Activated CD4-positive, alpha-beta T cell treated with anti-CD3 and anti-CD28 coated beads for 36 hours (primary cell): ENCODE results near the gene HSD11B2. TPM values are rescaled to one million over a fixed set of nuclear protein-coding genes. Genes with fewer than 3 reads are reported as not detected.
A peak's percentile ranks its signal among the peaks of the same experiment; 100 is the strongest.

Experiments
- ATAC-seq: fragments of 200-7000 bp; cut with Tn5 transposase; one replicate; pipeline ENCODE4 v1.10.0; 2021; ENCODE audit warnings: mild to moderate bottlenecking, moderate library complexity
- CTCF ChIA-PET: fragments of 350-600 bp; sonication (Branson Sonifier 250); formaldehyde crosslinking; loops from one replicate; lab custom pipeline; 2021; ENCODE audit warnings: antibody characterized with exemption; lab: Charles Lee
- POLR2A ChIA-PET: fragments of 350-600 bp; sonication (Branson Sonifier 250); formaldehyde crosslinking; loops from one replicate; lab custom pipeline; 2021; ENCODE audit warnings: antibody characterized with exemption, inconsistent platforms; lab: Charles Lee
- DNase-seq: peaks from one replicate; pipeline ENCODE4 v3.0.0-alpha.2; 2020
- H3K27ac Mint-ChIP-seq: one replicate; pipeline ENCODE4 v1.8.0; 2021; ENCODE audit warnings: mixed read lengths
- H3K27me3 Mint-ChIP-seq: one replicate; pipeline ENCODE4 v1.8.0; 2021; ENCODE audit warnings: mixed read lengths
- H3K36me3 Mint-ChIP-seq: one replicate; pipeline ENCODE4 v1.8.0; 2021; ENCODE audit warnings: low read depth, mixed read lengths
- H3K4me1 Mint-ChIP-seq: one replicate; pipeline ENCODE4 v1.8.0; 2021; ENCODE audit warnings: mixed read lengths
- H3K4me3 Mint-ChIP-seq: one replicate; pipeline ENCODE4 v1.8.0; 2021; ENCODE audit warnings: mild to moderate bottlenecking, moderate library complexity, mixed read lengths
- H3K9me3 Mint-ChIP-seq: one replicate; pipeline ENCODE4 v1.8.0; 2021; ENCODE audit warnings: low read depth, mixed read lengths
- intact Hi-C, 2 experiments: fragments of 100-400 bp; cut with DNase I in 1 of 2; cut with micrococcal nuclease in 1 of 2; formaldehyde crosslinking; loops; one replicate each; pipeline versions ENCODE4 v1.14.2 to v1.15.1; 2022 to 2024; cut with DNase I, micrococcal nuclease
- total RNA-seq, 2 experiments: library from RNA; stranded (reverse); gene quantifications; one replicate each; pipeline ENCODE4 v1.2.3, GENCODE V29; 2021

Gene HSD11B2
- 1 to 10 TPM; 2.0 to 2.2 TPM for total RNA-seq

- peaks cover 34% of the 10 kb centered on the region for H3K27me3 Mint-ChIP-seq
- no peaks in the 10 kb centered on the region for H3K36me3 Mint-ChIP-seq
- peak; percentile 51 for ATAC-seq
- H3K4me1 Mint-ChIP-seq, result peaks cover 12% of the 10 kb centered on the region
- peak within 1 kb of the TSS; percentile 37 for H3K27ac Mint-ChIP-seq
- H3K9me3 Mint-ChIP-seq, result no peaks in the 10 kb centered on the region
- intact Hi-C loops, result no loop called here
- DNase-seq, result peak; percentile 48
- ChIA-PET CTCF (interaction anchor here (0.5 to 1.0 kb wide), 5 partner anchors 17 to 271 kb away, joined by 3 to 5 read pairs (median 3); partner anchors contain the start of genes FBXL8 and SLC9A5), POLR2A (no interaction called here)
- peak within 1 kb of the TSS; percentile 69 for H3K4me3 Mint-ChIP-seq
These were observed at the start of gene HSD11B2 for GRCh38 chr16:67430977-67431774. Gene HSD11B2, plus strand, starts transcription at chr16:67431121. Its CDS starts 128 bp downstream, at chr16:67431249.

GRCh38 chr16:67383284-67383683 is 47.6 kb upstream of the HSD11B2 start:
- CTCF ChIA-PET, result interaction anchor here (0.8 kb wide), 1 partner anchor 88 kb away, joined by 3 read pairs; no protein-coding TSS in a partner anchor
- ATAC-seq (no peak), DNase-seq (no peak)
- no peak overlapping the region for H3K27ac Mint-ChIP-seq
- H3K27me3 Mint-ChIP-seq, result no peaks in the 10 kb centered on the region
- intact Hi-C loops, result no loop called here
- H3K4me3 Mint-ChIP-seq, result no peak overlapping the region
- H3K4me1 Mint-ChIP-seq, result peaks cover 9% of the 10 kb centered on the region
- POLR2A ChIA-PET, result no interaction called here
- no peaks in the 10 kb centered on the region for H3K36me3 Mint-ChIP-seq
- H3K9me3 Mint-ChIP-seq, result no peaks in the 10 kb centered on the region

GRCh38 chr16:67384778-67385510 is 46.0 kb upstream of the HSD11B2 start:
- Mint-ChIP-seq H3K27ac (no peak overlapping the region), H3K36me3 (no peaks in the 10 kb centered on the region), H3K4me1 (peaks cover 9% of the 10 kb centered on the region), H3K27me3 (peaks cover 2% of the 10 kb centered on the region), H3K4me3 (no peak overlapping the region), H3K9me3 (no peaks in the 10 kb centered on the region)
- no peak for DNase-seq
- ATAC-seq, result no peak
- intact Hi-C loops, result no loop called here
- CTCF ChIA-PET, result interaction anchor here (1.0 to 1.8 kb wide), 2 partner anchors 31 to 43 kb away, joined by 3 to 6 read pairs; no protein-coding TSS in a partner anchor
- POLR2A ChIA-PET, result no interaction called here

- CTCF ChIA-PET, result interaction anchor here (0.5 to 1.5 kb wide), 2 partner anchors 13 to 27 kb away, joined by 3 read pairs; no protein-coding TSS in a partner anchor
- no peak for ATAC-seq
- no peak for DNase-seq
- no peaks in the 10 kb centered on the region for H3K36me3 Mint-ChIP-seq
- H3K9me3 Mint-ChIP-seq, result no peaks in the 10 kb centered on the region
- intact Hi-C loops, result no loop called here
- H3K4me1 Mint-ChIP-seq, result peaks cover 9% of the 10 kb centered on the region
- POLR2A ChIA-PET, result no interaction called here
- H3K27ac Mint-ChIP-seq, result no peak overlapping the region
- H3K4me3 Mint-ChIP-seq, result no peak overlapping the region
- peaks cover 2% of the 10 kb centered on the region for H3K27me3 Mint-ChIP-seq
These were observed 44.0 kb upstream of the HSD11B2 start for GRCh38 chr16:67386861-67387455.

GRCh38 chr16:67387479-67388079 is 43.3 kb upstream of the HSD11B2 start:
- CTCF ChIA-PET, result no interaction called here
- H3K4me1 Mint-ChIP-seq, result peaks cover 9% of the 10 kb centered on the region
- no peak overlapping the region for H3K4me3 Mint-ChIP-seq
- no peaks in the 10 kb centered on the region for H3K9me3 Mint-ChIP-seq
- peaks cover 6% of the 10 kb centered on the region for H3K27me3 Mint-ChIP-seq
- DNase-seq (no peak), ATAC-seq (no peak)
- POLR2A ChIA-PET, result no interaction called here
- intact Hi-C loops, result no loop called here
- H3K36me3 Mint-ChIP-seq, result no peaks in the 10 kb centered on the region
- H3K27ac Mint-ChIP-seq, result no peak overlapping the region

GRCh38 chr16:67388191-67388590 is 42.7 kb upstream of the HSD11B2 start:
- no peaks in the 10 kb centered on the region for H3K9me3 Mint-ChIP-seq
- no peak overlapping the region for H3K27ac Mint-ChIP-seq
- ATAC-seq (no peak), DNase-seq (no peak)
- H3K4me3 Mint-ChIP-seq, result no peak overlapping the region
- intact Hi-C loops, result no loop called here
- POLR2A ChIA-PET, result no interaction called here
- H3K36me3 Mint-ChIP-seq, result no peaks in the 10 kb centered on the region
- CTCF ChIA-PET, result interaction anchor here (0.6 to 0.9 kb wide), 2 partner anchors 9 to 27 kb away, joined by 3 read pairs; no protein-coding TSS in a partner anchor
- H3K4me1 Mint-ChIP-seq, result peaks cover 9% of the 10 kb centered on the region
- peaks cover 9% of the 10 kb centered on the region for H3K27me3 Mint-ChIP-seq

GRCh38 chr16:67388591-67388990 is 42.3 kb upstream of the HSD11B2 start:
- no peaks in the 10 kb centered on the region for H3K9me3 Mint-ChIP-seq
- intact Hi-C loops, result no loop called here
- ATAC-seq (no peak), DNase-seq (no peak)
- H3K36me3 Mint-ChIP-seq, result no peaks in the 10 kb centered on the region
- peaks cover 10% of the 10 kb centered on the region for H3K4me1 Mint-ChIP-seq
- CTCF ChIA-PET, result interaction anchor here (0.6 to 0.9 kb wide), 2 partner anchors 10 to 27 kb away, joined by 3 read pairs; no protein-coding TSS in a partner anchor
- H3K4me3 Mint-ChIP-seq, result no peak overlapping the region
- H3K27ac Mint-ChIP-seq, result no peak overlapping the region
- POLR2A ChIA-PET, result no interaction called here
- peaks cover 9% of the 10 kb centered on the region for H3K27me3 Mint-ChIP-seq

- CTCF ChIA-PET, result interaction anchor here (0.6 to 1.7 kb wide), 2 partner anchors 9 to 291 kb away, joined by 3 to 6 read pairs; no protein-coding TSS in a partner anchor
These were observed 40.8 kb upstream of the HSD11B2 start for GRCh38 chr16:67389911-67390815.

GRCh38 chr16:67390816-67391423 is 40.0 kb upstream of the HSD11B2 start:
- H3K27me3 Mint-ChIP-seq, result peaks cover 23% of the 10 kb centered on the region
- no peaks in the 10 kb centered on the region for H3K9me3 Mint-ChIP-seq
- ChIA-PET CTCF (interaction anchor here (0.6 to 1.7 kb wide), 3 partner anchors 9 to 140 kb away, joined by 3 to 6 read pairs (median 3); no protein-coding TSS in a partner anchor), POLR2A (interaction anchor here (0.5 kb wide), 1 partner anchor 116 kb away, joined by 5 read pairs; no protein-coding TSS in a partner anchor)
- H3K36me3 Mint-ChIP-seq, result no peaks in the 10 kb centered on the region
- H3K27ac Mint-ChIP-seq, result no peak overlapping the region
- H3K4me3 Mint-ChIP-seq, result no peak overlapping the region
- no peak for DNase-seq
- intact Hi-C loops, result no loop called here
- H3K4me1 Mint-ChIP-seq, result peaks cover 9% of the 10 kb centered on the region
- no peak for ATAC-seq

More at GRCh38 chr16:67389911-67390815, 40.8 kb upstream of the HSD11B2 start:
- no peaks in the 10 kb centered on the region for H3K9me3 Mint-ChIP-seq
- intact Hi-C loops, result no loop called here
- DNase-seq (no peak), ATAC-seq (no peak)
- POLR2A ChIA-PET, result interaction anchor here (0.5 kb wide), 1 partner anchor 116 kb away, joined by 5 read pairs; no protein-coding TSS in a partner anchor
- peaks cover 16% of the 10 kb centered on the region for H3K27me3 Mint-ChIP-seq
- no peak overlapping the region for H3K4me3 Mint-ChIP-seq
- H3K4me1 Mint-ChIP-seq, result peaks cover 14% of the 10 kb centered on the region
- H3K27ac Mint-ChIP-seq, result no peak overlapping the region
- H3K36me3 Mint-ChIP-seq, result no peaks in the 10 kb centered on the region
